Neural progenitor cell (in vitro differentiated cells): ENCODE results near the gene TBC1D1. TPM values are rescaled to one million over a fixed set of nuclear protein-coding genes. Genes with fewer than 3 reads are reported as not detected.
A peak's percentile ranks its signal among the peaks of the same experiment; 100 is the strongest.

ENCODE experiments used
- DNase-seq: peaks from one replicate; pipeline ENCODE4 v3.0.0-alpha.2; 2016; ENCODE audit warnings: low spot score
- H2AFZ ChIP-seq: fragments of 200-600 bp; sonication (generic); replicated peaks from 2 replicates; pipeline ENCODE4 v1.6.1; 2016; ENCODE audit warnings: antibody characterized with exemption
- H3F3A ChIP-seq: fragments of 200-600 bp; sonication (generic); 2 replicates; pipeline ENCODE4 v1.6.1; 2016; ENCODE audit warnings: antibody characterized with exemption, low read depth
- H3K27ac ChIP-seq: fragments of 200-600 bp; sonication (generic); 2 replicates; pipeline ENCODE4 v1.5.1; 2016; ENCODE audit warnings: mild to moderate bottlenecking
- H3K27me3 ChIP-seq: fragments of 200-600 bp; sonication (generic); 2 replicates; pipeline ENCODE4 v1.6.1; 2016; ENCODE audit warnings: mild to moderate bottlenecking, moderate library complexity
- H3K36me3 ChIP-seq: fragments of 200-600 bp; sonication (generic); 2 replicates; pipeline ENCODE4 v1.5.1; 2016
- H3K4me1 ChIP-seq: fragments of 200-600 bp; sonication (generic); 2 replicates; pipeline ENCODE4 v1.6.1; 2016; ENCODE audit warnings: mixed run types
- H3K4me2 ChIP-seq: fragments of 200-600 bp; sonication (generic); 2 replicates; pipeline ENCODE4 v1.6.1; 2016
- H3K4me3 ChIP-seq: fragments of 200-600 bp; sonication (generic); 2 replicates; pipeline ENCODE4 v1.5.1; 2016
- H3K79me2 ChIP-seq: fragments of 200-600 bp; sonication (generic); 2 replicates; pipeline ENCODE4 v1.6.1; 2016; ENCODE audit warnings: low read depth
- H3K9ac ChIP-seq: fragments of 200-600 bp; sonication (generic); 2 replicates; pipeline ENCODE4 v1.6.1; 2016
- H3K9me3 ChIP-seq: fragments of 200-600 bp; sonication (generic); 2 replicates; pipeline ENCODE4 v1.5.1; 2016; ENCODE audit warnings: low read depth
- H4K20me1 ChIP-seq: fragments of 200-600 bp; sonication (generic); 2 replicates; pipeline ENCODE4 v1.6.1; 2016; ENCODE audit warnings: low read depth
- H3K27ac Mint-ChIP-seq: 3 replicates; pipeline ENCODE4 v1.8.0; 2021; ENCODE audit warnings: mixed read lengths
- H3K27me3 Mint-ChIP-seq: 2 replicates; pipeline ENCODE4 v1.8.0; 2022; ENCODE audit warnings: low read depth, mild to moderate bottlenecking, inconsistent platforms, moderate library complexity, mixed read lengths; ENCODE audit not compliant: insufficient read depth
- H3K36me3 Mint-ChIP-seq: 3 replicates; pipeline ENCODE4 v1.8.0; 2021; ENCODE audit warnings: mixed read lengths
- H3K4me1 Mint-ChIP-seq: 3 replicates; pipeline ENCODE4 v1.8.0; 2021; ENCODE audit warnings: mixed read lengths
- H3K4me3 Mint-ChIP-seq: 3 replicates; pipeline ENCODE4 v1.8.0; 2021; ENCODE audit warnings: mild to moderate bottlenecking, moderate library complexity, mixed read lengths
- H3K9me3 Mint-ChIP-seq: 3 replicates; pipeline ENCODE4 v1.8.0; 2020; ENCODE audit warnings: mixed read lengths
- EZH2 ChIP-seq: fragments of 200-600 bp; sonication (generic); IDR thresholded peaks from 2 replicates; pipeline ENCODE4 v1.6.1; 2017; ENCODE audit warnings: antibody characterized with exemption, mild to moderate bottlenecking, moderate library complexity
- EZH2phosphoT487 ChIP-seq: fragments of 200-600 bp; sonication (generic); IDR thresholded peaks from 2 replicates; pipeline ENCODE4 v1.6.1; 2017; ENCODE audit warnings: antibody characterized with exemption
- total RNA-seq: library from RNA; depleted of rRNA; stranded (reverse); fragments of >200 nt; gene quantifications from 2 replicates; pipeline ENCODE4 v1.2.3, GENCODE V29; 2015; ENCODE audit warnings: low replicate concordance
- TF ChIP-seq, protein P1 (sequence below): fragments of 200-600 bp; sonication (generic); IDR thresholded peaks from 2 replicates; pipeline ENCODE4 v1.5.1; 2017; ENCODE audit warnings: antibody characterized with exemption, mild to moderate bottlenecking

TBC1D1 gene, protein sequence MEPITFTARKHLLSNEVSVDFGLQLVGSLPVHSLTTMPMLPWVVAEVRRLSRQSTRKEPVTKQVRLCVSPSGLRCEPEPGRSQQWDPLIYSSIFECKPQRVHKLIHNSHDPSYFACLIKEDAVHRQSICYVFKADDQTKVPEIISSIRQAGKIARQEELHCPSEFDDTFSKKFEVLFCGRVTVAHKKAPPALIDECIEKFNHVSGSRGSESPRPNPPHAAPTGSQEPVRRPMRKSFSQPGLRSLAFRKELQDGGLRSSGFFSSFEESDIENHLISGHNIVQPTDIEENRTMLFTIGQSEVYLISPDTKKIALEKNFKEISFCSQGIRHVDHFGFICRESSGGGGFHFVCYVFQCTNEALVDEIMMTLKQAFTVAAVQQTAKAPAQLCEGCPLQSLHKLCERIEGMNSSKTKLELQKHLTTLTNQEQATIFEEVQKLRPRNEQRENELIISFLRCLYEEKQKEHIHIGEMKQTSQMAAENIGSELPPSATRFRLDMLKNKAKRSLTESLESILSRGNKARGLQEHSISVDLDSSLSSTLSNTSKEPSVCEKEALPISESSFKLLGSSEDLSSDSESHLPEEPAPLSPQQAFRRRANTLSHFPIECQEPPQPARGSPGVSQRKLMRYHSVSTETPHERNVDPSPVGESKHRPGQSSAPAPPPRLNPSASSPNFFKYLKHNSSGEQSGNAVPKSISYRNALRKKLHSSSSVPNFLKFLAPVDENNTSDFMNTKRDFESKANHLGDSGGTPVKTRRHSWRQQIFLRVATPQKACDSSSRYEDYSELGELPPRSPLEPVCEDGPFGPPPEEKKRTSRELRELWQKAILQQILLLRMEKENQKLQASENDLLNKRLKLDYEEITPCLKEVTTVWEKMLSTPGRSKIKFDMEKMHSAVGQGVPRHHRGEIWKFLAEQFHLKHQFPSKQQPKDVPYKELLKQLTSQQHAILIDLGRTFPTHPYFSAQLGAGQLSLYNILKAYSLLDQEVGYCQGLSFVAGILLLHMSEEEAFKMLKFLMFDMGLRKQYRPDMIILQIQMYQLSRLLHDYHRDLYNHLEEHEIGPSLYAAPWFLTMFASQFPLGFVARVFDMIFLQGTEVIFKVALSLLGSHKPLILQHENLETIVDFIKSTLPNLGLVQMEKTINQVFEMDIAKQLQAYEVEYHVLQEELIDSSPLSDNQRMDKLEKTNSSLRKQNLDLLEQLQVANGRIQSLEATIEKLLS (N-terminal part only)
- total RNA-seq = 208 and 226 TPM in 2 replicates

DNA sequence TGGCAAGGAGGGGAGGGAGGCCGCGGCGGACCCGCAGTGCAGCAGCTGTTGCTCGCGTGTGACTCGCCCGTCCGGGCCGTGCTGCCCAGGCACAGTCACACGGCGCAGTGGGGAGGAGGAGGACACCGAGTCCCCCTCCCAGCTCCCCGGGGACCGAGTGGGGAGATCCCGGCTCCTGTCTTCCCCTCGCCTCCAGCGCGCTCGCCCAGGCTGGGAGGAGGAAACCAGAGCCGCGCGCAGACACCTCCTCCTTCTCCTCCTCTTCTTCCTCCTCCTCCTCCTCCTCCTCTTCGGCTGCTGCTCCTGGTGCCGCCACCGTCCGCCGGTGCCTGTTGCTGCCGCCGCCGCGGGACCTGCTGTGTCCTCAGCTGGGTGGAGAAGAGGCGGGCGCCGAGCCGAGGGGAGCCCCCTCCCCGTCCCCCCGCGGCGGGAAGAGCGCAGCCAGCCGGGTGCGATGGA lies at the start of gene TBC1D1:
Gene TBC1D1, plus strand, starts transcription at position 284 of the 459 bp plus-strand sequence. CDS start 11,012 bp downstream, outside the sequence.
- H3K4me3 Mint-ChIP-seq = peak within 1 kb of the TSS; percentile 91
- DNase-seq = peak; percentile 48
- no peaks in the 10 kb centered on the region for H3K9me3 ChIP-seq
- no peaks in the 10 kb centered on the region for H3K36me3 ChIP-seq
- H4K20me1 ChIP-seq = peaks cover 4% of the 10 kb centered on the region
- H3K27ac ChIP-seq = no peak within 1 kb of the TSS
- no peaks in the 10 kb centered on the region for H3K36me3 Mint-ChIP-seq
- no peaks in the 10 kb centered on the region for H3K9me3 Mint-ChIP-seq
- H3K4me1 ChIP-seq = peaks cover 12% of the 10 kb centered on the region
- H3K4me3 ChIP-seq = peak within 1 kb of the TSS; percentile 74
- peaks cover 33% of the 10 kb centered on the region for H3K27me3 Mint-ChIP-seq
- peaks cover 80% of the 10 kb centered on the region for H3K27me3 ChIP-seq
- H2AFZ ChIP-seq = peak within 1 kb of the TSS; percentile 96
- peaks cover 3% of the 10 kb centered on the region for H3K4me1 Mint-ChIP-seq
- TF ChIP-seq, protein P1, sequence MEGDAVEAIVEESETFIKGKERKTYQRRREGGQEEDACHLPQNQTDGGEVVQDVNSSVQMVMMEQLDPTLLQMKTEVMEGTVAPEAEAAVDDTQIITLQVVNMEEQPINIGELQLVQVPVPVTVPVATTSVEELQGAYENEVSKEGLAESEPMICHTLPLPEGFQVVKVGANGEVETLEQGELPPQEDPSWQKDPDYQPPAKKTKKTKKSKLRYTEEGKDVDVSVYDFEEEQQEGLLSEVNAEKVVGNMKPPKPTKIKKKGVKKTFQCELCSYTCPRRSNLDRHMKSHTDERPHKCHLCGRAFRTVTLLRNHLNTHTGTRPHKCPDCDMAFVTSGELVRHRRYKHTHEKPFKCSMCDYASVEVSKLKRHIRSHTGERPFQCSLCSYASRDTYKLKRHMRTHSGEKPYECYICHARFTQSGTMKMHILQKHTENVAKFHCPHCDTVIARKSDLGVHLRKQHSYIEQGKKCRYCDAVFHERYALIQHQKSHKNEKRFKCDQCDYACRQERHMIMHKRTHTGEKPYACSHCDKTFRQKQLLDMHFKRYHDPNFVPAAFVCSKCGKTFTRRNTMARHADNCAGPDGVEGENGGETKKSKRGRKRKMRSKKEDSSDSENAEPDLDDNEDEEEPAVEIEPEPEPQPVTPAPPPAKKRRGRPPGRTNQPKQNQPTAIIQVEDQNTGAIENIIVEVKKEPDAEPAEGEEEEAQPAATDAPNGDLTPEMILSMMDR = no peak
- TF ChIP-seq EZH2phosphoT487 = no peak
- peak; percentile 19 for TF ChIP-seq EZH2
- H3K79me2 ChIP-seq = no peaks in the 10 kb centered on the region
- H3F3A ChIP-seq = no peaks in the 10 kb centered on the region
- H3K4me2 ChIP-seq = peak within 1 kb of the TSS; percentile 99
- no peak within 1 kb of the TSS for H3K27ac Mint-ChIP-seq
- H3K9ac ChIP-seq = no peak within 1 kb of the TSS

DNA sequence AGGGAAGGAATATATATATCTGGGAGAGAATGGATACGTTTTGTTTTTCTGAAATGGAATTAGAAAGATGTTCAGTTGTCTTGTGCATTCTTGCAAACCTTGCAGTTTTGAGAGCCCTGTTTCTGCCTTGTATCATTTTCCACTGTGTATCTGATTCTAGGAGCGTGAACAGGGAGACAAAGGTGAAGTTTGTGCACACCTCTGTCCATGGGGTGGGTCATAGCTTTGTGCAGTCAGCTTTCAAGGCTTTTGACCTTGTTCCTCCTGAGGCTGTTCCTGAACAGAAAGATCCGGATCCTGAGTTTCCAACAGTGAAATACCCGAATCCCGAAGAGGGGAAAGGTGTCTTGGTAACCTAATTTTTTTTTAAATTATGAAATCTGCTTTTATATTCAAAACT lies 46.7 kb upstream of the TBC1D1 start:
- Mint-ChIP-seq H3K4me3 (no peak overlapping the region), H3K27ac (no peak overlapping the region), H3K4me1 (no peaks in the 10 kb centered on the region), H3K9me3 (no peaks in the 10 kb centered on the region), H3K36me3 (peaks cover 28% of the 10 kb centered on the region), H3K27me3 (no peaks in the 10 kb centered on the region)
- TF ChIP-seq EZH2phosphoT487 (no peak), EZH2 (no peak)
- TF ChIP-seq, protein P1 = no peak
- H3K4me3 ChIP-seq = no peak overlapping the region
- DNase-seq = no peak
- no peaks in the 10 kb centered on the region for H3K9me3 ChIP-seq
- no peak overlapping the region for H3K27ac ChIP-seq
- no peaks in the 10 kb centered on the region for H3K4me1 ChIP-seq
- H3K4me2 ChIP-seq = no peak overlapping the region
- H3F3A ChIP-seq = no peaks in the 10 kb centered on the region
- no peaks in the 10 kb centered on the region for H3K27me3 ChIP-seq
- no peak overlapping the region for H3K9ac ChIP-seq
- no peaks in the 10 kb centered on the region for H4K20me1 ChIP-seq
- H3K36me3 ChIP-seq = no peaks in the 10 kb centered on the region
- H3K79me2 ChIP-seq = no peaks in the 10 kb centered on the region
- no peak overlapping the region for H2AFZ ChIP-seq

DNA sequence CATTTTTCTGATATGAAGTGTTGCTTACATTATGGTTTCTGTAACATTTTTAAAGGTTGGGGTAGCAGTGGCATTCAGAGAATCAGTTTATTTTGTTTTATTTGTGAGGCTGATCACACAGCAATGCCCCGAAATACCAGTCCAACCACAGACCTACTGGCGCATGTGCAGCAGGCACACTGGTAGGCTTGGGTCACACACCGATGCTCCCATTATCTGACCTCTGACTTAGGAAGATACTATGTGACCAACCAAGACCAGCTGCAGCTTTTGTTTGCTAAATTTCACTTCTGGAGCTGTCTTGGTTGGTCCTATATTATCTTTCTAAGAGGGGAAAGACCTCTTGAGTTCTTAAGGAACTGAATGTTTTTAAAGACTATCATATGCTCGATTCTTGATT lies 45.7 kb upstream of the TBC1D1 start:
- no peak overlapping the region for H3K4me2 ChIP-seq
- no peaks in the 10 kb centered on the region for H4K20me1 ChIP-seq
- no peaks in the 10 kb centered on the region for H3K9me3 Mint-ChIP-seq
- no peaks in the 10 kb centered on the region for H3K36me3 ChIP-seq
- H3K4me3 ChIP-seq = no peak overlapping the region
- no peaks in the 10 kb centered on the region for H3K9me3 ChIP-seq
- no peaks in the 10 kb centered on the region for H3F3A ChIP-seq
- H3K27ac Mint-ChIP-seq = no peak overlapping the region
- no peaks in the 10 kb centered on the region for H3K27me3 Mint-ChIP-seq
- H3K4me3 Mint-ChIP-seq = no peak overlapping the region
- no peak overlapping the region for H2AFZ ChIP-seq
- TF ChIP-seq, protein P1 = no peak
- TF ChIP-seq EZH2 (no peak), EZH2phosphoT487 (no peak)
- H3K27ac ChIP-seq = no peak overlapping the region
- H3K36me3 Mint-ChIP-seq = peaks cover 28% of the 10 kb centered on the region
- H3K4me1 Mint-ChIP-seq = no peaks in the 10 kb centered on the region
- no peak overlapping the region for H3K9ac ChIP-seq
- no peaks in the 10 kb centered on the region for H3K27me3 ChIP-seq
- H3K79me2 ChIP-seq = no peaks in the 10 kb centered on the region
- DNase-seq = no peak
- no peaks in the 10 kb centered on the region for H3K4me1 ChIP-seq
